Anterior cingulate cortex (tissue), 58 donors: Measurements from ENCODE around the gene TTC3.
"Not testable (repeated sequence)": the region's sequence is repeated elsewhere in the genome, so short reads cannot be mapped to it uniquely, and the experiment has no call there.

Source experiments
- DNase-seq, 58 donors: peaks; one replicate each; lab custom pipeline; 2025; lab: John Stamatoyannopoulos, UW

TTC3 gene

GRCh38 chr21:37082856-37083528 lies 9.9 kb downstream of the TTC3 start:
- no peak for DNase-seq

GRCh38 chr21:37085726-37086125 lies 12.7 kb downstream of the TTC3 start:
- DNase-seq, result no peak

GRCh38 chr21:37087188-37087587 lies 14.1 kb downstream of the TTC3 start:
- peak in 5 of 58 donors; percentile 1 to 42 (median 22) for DNase-seq

- no peak for DNase-seq
These were observed 15.2 kb downstream of the TTC3 start for GRCh38 chr21:37088186-37088735.

GRCh38 chr21:37093977-37094376 lies 20.9 kb downstream of the TTC3 start:
- DNase-seq, result no peak

- no peak for DNase-seq
These were observed 22.8 kb downstream of the TTC3 start for GRCh38 chr21:37095821-37096220.

GRCh38 chr21:37098751-37099150 lies 25.7 kb downstream of the TTC3 start:
- DNase-seq, result no peak

GRCh38 chr21:37100316-37100715 lies 27.3 kb downstream of the TTC3 start:
- no peak for DNase-seq

GRCh38 chr21:37101384-37101783 lies 28.3 kb downstream of the TTC3 start:
- DNase-seq, result no peak

GRCh38 chr21:37102746-37103145 lies 29.7 kb downstream of the TTC3 start:
- DNase-seq, result not testable (repeated sequence)

- DNase-seq, result no peak
These were observed 33.9 kb downstream of the TTC3 start for GRCh38 chr21:37106998-37107397.

- DNase-seq, result not testable (repeated sequence)
These were observed 38.0 kb downstream of the TTC3 start for GRCh38 chr21:37111029-37111428.

- DNase-seq, result not testable (repeated sequence)
These were observed 41.2 kb downstream of the TTC3 start for GRCh38 chr21:37114301-37114700.

- not testable (repeated sequence) for DNase-seq
These were observed 43.4 kb downstream of the TTC3 start for GRCh38 chr21:37116459-37116858.

- DNase-seq, result no peak
These were observed 44.1 kb downstream of the TTC3 start for GRCh38 chr21:37117204-37117603.

GRCh38 chr21:37118187-37118826 lies 45.3 kb downstream of the TTC3 start:
- DNase-seq, result no peak

- DNase-seq, result no peak
These were observed 46.6 kb downstream of the TTC3 start for GRCh38 chr21:37119421-37120218.

- no peak for DNase-seq
These were observed 55.0 kb downstream of the TTC3 start for GRCh38 chr21:37128076-37128475.

GRCh38 chr21:37130971-37131370 lies 57.9 kb downstream of the TTC3 start:
- no peak for DNase-seq

- DNase-seq, result no peak
These were observed 63.2 kb downstream of the TTC3 start for GRCh38 chr21:37136261-37136660.

- DNase-seq, result no peak
These were observed 63.7 kb downstream of the TTC3 start for GRCh38 chr21:37136744-37137143.
